Measurements from ENCODE around the gene DLG2.

DLG2 gene

DNA sequence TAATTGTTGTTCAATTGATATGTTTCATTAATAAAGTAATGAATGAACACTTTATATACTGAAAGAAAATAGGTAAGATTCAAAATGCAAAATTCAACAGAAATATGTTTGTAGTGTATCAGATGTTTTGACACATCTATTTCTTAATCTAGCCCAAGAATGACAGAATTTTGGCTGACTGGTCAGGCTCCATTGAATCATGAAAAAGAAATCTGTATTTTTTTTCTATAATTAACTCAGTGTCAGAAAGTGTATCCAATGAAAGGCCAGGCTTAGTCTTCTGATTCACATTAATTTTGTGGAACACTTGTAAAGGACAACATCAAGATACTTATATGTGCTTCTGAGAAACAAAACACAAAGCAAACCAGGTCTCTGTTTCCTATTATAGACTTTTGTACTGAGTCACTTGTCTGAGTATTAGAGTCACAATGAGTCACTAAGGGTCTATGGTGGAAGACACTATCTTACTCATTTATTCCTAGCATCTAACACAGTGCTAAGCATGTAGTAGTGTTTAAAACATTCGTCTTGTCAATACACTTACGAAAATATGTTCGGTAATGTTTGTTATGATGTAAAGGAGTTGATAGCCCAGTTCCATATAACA is 2043.3 kb downstream of the DLG2 start:
- no peak for DNase-seq (ENCODE audit: low read depth in 2 of 2)

DNA sequence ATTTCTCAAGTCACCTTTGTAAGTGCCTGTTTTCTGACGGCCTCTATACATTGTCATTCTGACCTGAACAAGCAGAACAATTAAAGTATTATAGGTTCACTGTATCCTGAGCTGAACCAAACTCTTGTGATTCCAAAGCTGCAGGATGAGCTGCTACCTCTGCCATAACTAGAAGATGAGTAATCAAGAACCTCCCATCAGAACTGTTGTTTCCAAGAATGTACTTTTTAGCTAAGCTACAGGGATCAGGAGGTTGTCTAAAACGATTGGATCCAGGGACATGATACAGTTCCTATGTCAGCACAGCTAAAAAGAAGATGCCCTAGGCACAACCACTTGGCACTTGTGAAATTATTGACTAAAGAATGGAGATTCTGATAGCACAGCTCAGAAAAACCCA is 2052.6 kb downstream of the DLG2 start:
- no peak for DNase-seq (ENCODE audit: low read depth in 2 of 2)

DNA sequence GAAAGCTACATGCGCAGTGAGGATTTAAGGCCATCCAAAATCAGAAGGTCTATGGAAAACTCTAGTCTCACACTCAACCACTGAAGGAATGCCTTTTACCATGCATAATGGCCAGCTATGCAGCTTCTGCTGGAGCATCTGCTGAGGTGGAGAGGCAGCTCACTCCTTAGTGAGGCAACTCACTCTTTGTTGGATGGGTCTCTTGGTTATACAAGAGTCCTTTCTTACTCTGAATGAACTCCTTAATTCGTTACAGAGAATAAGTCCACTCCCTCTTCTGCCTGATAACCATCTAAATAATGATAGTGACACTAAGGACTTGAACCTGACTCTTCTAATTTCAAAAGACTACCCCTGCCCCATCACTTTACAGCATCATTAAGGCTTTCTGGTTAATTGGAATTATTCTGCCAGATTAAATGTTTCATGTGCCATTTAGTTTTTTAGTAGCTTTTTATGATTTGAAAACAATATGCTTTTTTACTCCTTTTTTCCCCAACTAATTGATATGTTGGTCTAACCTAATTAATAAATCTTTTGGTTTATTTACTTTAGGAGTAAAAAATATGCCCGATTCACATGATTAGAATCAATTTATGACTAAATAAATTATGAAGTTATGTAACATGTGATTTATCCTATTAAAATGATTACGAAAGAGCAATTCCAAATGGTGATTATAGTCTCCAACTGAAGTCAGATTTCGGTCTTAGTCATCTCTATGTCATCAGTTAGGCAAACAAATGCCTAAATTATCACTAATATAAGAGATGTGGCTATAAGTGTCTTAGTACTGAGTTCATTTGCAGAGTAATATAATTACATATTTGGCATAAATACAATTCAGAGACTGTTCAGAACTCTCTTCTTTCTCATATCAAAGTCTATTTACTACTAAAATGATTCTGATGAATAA is 2054.3 kb downstream of the DLG2 start:
- no peak for DNase-seq (ENCODE audit: low read depth in 2 of 2)

DNA sequence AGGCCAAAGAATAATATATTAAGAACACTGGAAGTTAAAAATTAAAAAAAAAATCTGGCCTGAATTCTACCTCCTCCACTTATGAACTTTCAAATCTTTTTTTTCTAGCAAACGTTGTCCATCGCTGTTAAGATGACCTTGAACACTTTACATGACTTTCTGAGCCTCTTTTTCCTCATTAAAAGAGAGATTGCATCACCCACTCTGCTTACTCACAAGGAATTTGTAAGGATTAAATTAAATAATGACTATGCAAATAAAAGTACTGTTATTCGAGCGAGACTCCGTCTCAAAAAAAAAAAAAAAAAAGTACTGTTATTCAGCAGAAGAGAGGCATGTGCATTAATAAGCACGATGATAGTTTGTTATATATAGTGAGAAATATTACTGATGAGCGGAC is 2055.8 kb downstream of the DLG2 start:
- no peak for DNase-seq (ENCODE audit: low read depth in 2 of 2)

DNA sequence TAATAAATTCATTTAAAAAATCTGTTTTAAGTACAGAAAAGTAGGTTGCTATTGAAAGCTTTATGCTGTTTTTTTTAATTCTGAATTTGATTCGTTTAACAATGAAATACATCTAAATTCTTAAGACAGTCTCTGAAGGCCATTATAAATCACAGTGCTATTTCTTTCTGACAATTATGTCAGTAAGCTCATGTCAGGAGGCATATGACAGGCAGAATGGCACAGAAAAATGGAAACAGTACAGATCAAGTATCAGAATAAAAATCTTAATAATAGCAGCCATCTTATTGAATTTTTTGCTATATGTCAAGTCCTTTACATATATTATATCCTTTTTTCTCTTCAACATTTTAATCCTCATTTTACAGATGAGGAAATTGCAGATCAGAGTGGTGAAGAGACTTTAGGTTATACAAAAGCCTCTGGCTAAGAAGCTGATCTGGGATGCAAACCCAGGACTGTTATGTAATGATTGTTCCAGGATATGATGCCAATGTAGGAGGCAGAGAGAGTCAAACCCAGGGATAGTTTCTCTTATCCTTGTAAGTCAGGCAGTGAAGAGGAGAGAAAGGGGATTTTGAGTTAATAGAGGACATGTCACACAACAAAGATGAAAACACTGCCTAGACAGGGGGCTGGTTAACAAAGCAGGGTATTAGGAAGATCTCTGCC is 2057.9 kb downstream of the DLG2 start:
- no peak for DNase-seq (ENCODE audit: low read depth in 2 of 2)

DNA sequence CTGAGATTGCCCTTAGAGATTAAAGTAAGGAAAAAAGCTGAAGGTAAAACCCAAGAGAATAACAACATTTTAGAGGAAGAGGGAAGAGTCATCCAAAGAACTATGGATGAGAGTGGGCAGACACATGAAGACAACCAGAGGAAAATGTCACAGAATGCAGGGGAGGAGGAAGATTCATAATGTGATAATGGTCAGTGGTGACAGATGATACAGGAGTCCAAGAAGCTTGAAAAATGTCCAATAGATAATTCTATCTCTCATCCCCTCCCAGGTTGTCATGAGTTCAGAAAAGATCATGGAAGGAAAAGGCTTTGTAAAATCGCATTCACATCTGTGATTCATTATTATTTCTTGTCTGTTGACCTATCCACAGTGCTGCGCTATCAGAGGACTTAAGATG is 2058.6 kb downstream of the DLG2 start:
- DNase-seq (ENCODE audit: low read depth in 2 of 2) = no peak

DNA sequence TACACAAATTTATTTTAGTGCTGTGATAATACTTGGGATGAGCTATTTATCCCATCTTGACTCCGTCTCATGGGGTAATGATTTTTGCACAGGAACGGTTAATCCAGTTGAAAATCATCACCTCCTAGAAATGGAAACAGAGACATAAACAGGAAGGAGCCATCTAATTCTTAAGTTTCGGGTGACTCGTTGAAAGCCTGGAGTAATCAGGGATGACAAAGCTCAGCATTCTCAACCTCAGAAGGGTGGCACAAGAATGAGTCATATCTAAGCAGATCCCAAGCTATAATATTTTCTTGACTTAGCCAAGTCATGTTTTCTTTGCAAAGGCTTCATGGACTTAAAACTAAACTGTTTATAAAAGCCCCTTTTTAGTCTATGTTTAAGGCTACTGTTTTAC is 2060.2 kb downstream of the DLG2 start:
- DNase-seq (ENCODE audit: low read depth in 2 of 2) = no peak

DNA sequence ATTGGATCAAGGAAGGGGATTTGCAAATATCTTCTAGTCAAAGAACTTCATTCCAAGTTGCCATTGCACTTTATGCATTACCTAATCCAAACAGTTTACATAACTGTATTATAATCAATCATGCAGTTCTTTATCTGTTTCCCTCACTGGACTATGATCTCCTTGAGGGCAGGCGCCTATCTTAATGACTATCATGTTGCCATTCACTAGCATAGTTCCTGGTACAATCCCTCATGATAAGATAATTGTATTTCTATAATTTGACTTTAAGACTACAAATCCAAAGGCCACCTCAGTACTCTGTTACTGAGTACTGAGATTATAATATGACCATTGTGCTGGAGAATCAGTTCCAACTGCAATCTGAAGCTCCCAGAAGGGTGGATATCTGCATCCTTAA is 2062.3 kb downstream of the DLG2 start:
- DNase-seq (ENCODE audit: low read depth in 2 of 2) = no peak

DNA sequence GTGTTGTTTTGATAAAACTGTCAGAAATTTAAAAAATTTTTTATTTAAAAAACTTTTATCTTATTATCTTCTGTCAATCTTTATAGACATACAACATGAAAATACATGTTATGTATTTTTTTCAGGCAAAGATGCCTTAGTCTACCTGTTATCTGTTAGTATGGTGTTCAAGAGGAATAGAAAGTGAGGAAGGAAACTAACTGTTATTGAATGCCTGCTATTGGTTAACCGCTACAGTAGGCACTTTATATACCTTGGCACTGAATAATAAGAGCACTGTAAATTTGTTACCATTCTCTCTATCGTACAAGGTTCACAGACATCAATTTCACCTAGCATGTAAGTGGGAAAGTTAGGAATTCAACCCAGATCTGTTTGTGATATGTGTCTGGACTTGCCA is 2068.9 kb downstream of the DLG2 start:
- no peak for DNase-seq (ENCODE audit: low read depth in 2 of 2)

DNA sequence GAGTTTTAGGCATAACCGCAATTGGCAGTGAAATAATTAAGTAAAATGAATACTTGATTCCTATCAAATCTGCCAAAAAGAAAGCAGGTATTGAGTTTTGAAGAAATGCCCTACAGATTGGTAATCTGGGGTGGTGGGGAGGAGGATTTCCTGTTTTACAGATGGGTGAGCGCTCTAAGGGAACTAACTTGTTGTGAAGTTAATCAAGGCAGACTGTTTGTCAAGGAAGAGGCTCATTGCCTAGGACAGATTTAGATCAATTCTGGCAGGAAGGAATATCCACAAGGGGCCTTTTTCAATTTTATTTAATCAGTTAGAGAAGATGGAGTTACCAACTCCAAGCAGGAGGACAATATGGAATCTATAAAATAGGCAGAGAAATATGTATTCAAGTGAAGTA is 2069.5 kb downstream of the DLG2 start:
- no peak for DNase-seq (ENCODE audit: low read depth in 2 of 2)

DNA sequence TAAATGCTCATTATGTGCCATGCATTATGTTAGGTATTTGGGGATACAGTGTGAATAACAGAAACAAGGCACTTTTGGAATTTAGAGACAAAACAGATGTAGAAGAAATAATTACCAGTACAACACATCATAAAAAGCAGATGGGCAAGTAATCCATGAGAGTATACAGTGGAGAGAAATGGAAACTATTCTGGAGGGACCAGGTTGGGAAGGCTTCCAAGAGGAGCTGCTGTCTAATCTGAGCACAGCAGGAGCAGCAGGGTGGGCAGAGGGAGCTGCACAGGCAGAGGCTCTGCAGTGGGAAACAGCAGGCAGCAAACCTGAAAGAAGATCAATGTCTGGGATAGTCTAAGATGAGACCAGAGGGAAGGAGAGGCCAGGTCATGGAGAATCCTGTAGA is 2072.3 kb downstream of the DLG2 start:
- no peak for DNase-seq (ENCODE audit: low read depth in 2 of 2)

DNA sequence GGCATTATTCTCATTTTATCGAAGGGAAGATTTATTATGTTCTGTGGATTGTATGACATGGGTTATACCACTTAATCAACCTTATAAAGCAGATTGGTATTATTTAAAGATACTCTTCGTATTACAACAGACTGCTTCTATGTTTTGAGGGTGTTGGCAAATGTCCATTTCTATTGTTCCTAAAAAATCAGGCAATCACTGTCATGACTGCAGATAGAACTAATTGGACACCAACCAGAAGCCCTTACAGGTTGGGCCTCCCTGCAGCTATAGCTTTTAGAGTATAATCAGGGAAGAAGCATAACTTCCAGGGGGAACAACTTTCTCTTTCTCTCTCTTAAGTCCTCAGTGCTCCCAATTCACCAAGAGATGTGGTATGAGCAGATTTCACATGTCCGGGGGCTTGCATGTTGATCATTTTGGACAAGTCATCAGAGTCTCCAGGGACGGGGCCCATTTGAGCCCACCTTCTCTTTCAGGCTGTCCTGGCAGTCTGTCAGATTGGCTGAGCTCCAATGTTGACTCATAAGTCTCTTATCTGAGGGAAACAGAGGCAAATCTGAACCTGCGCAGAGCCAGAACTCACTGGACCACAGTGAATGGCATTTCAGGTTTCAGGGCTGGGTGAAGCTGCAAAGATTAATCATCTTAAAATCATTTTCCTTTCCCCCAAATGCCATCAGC is 2077.0 kb downstream of the DLG2 start:
- DNase-seq (ENCODE audit: low read depth in 2 of 2) = no peak

DNA sequence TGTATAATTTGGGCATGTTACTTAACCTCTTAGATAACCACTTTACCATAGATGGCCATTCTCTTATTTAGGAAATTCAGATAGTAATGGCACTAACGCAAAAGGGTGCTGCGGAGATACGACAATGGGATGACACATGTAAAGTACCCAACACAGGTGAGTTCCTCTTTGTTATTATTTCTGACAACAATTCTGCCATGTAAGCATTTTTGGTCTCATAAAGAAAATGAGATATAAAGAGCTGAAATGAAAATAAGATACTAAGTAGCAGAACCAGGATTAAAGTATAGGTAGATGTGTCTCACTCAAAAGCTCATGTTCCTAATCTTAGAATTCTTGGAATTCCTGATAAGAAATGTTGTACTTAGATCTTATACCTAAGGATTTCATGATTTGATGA is 2080.8 kb downstream of the DLG2 start:
- no peak for DNase-seq (ENCODE audit: low read depth in 2 of 2)

DNA sequence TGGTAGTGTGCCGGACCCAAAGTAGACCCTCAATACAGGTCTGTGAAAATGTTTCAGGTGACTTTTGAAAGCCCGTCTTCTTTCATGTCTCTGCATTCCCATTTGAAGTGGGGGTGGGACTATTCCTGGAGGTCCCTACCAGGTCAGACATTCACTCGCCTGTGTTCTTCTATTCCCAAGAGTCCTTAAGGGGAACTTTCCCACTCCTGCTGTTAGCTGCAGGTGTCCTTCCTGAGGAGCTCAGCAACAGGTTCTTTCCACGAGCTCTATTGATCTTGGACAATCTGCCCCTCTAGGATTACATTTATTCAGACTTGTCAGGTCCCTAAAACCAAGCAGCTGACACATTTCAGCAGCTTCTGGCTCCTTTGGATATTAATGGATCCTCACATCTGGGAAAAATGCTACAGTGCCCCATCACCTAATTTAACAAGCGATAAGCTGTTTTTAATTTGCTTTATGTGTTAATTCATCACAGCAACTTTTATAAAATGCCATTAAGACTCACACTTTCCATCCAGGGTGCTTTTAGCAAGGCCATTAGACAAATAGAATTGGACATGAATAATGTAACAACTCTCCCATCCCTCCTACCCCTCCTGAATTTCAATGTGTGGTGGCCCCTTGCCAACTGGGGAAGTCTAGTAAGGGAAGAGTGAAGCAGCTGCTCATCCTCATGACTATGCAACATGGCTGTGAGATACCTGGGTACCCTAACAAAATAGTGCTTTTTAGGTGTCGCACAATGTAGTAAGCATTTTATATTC is 2081.5 kb downstream of the DLG2 start:
- no peak for DNase-seq (ENCODE audit: low read depth in 2 of 2)

DNA sequence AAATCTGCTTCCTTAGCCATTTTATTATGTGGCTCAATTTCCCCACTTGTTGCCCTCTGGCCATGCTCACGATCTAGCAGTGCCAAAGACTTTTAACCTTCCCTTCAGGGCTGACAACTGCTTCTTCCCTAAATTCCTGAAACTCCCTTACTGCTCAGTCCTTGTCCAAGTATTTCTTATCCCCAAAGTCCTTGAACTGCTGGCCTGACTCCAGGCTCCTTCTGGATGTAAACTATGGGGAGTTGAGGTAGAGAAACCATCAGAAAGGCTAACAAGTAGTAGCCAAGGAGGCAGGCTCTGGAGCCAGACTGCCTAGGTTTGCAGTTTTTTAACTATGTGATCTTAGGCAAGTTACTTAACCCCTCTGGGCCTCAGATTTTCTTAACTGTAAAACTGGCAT is 2082.3 kb downstream of the DLG2 start:
- DNase-seq (ENCODE audit: low read depth in 2 of 2) = no peak

DNA sequence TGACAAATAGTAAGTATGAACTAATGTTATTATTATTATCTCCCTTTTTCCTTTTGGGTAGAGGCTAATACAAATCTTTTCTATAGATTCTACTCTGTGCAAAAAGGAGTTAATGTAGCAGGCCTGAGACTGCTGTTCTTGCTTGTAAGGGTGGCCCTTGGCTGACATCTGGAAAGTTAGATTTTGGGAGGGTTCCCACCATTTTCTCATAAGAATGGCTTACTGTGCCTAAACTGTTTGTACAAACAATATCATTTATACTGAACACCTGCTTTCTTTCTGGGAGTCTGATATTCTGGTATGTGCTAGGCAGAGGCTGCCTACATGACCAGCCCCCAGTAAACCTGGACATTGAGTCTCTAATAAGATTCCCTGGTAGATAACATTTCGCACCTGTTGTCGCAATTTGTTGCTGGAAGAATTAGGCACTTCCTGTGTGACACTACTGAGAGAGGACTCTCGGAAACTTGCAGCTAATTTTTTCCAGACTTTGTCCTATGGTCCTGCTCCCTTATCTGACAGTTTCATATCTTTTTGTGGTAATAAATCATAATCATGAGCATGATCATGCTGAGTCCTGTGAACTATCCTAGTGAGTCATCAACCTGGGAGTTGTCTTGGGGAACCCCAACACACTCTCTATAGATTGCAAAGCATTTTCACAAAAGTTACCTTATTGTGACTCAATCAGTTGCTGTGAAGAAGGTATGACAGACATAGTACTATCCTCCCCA is 2083.3 kb downstream of the DLG2 start:
- no peak for DNase-seq (ENCODE audit: low read depth in 2 of 2)

DNA sequence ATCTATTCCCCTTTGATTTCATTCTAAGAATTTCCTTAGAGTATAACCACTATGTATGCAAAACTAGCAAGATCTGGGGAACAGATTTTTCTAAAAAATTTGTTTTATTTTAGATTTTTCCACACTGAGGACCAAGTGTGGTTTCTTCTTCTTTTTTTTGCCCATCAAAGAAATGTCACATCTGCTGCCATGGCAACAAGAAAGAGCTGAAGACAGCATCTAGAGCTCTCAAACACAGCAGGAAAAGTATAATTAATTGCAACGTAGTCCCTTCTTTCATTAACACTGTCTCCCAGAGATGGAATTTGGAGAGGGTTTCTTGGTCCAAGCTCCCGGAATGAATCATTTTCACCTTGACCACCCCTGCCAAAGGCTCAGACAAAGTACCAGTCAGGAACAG is 2084.3 kb downstream of the DLG2 start:
- no peak for DNase-seq (ENCODE audit: low read depth in 2 of 2)

DNA sequence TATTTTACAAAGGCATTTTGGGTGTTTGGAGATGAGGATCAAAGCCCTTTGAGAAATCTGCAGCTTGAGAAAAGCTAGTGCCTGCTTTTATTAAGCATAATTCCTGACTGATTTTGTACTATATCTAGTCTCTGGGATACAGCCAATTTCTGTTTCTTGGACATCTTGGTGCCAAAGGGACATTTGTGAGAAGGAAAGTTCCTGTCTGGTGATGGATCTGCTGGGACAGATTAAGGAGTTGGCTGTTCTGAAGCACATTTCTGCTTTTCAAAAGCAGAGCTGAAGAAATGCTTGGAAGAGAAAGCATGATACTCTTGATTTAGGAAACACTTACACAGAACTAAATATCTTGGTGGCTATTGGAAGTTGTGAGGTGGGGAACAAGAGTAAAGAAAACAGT is 2086.4 kb downstream of the DLG2 start:
- DNase-seq (ENCODE audit: low read depth in 2 of 2) = no peak

DNA sequence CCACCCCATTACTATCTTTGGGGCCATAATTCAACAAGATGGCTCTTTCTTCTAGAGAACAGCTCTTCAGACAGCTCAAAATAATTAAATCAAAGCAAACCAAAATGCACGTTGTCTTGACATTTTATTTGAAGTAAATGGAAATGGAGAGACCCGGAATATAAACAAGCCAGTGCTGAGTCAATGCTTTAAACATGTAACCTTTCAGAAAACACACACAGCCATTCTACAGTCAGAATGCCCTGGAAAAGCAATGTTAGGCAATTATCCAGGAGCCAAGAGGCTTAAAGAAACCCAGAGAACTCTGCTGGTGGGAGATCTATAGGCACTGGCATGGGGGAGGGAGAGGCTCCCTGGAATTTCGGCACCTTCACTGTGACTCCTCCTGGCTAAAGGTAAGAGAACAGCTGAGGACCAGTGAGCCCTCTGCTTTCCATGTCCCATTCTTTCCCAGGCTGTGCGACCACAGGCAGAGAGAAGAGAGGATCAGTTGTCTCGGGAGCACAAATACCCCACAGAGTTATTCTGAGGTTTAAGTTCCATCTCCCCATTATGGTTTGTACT is 2086.9 kb downstream of the DLG2 start:
- DNase-seq (ENCODE audit: low read depth in 2 of 2) = no peak

DNA sequence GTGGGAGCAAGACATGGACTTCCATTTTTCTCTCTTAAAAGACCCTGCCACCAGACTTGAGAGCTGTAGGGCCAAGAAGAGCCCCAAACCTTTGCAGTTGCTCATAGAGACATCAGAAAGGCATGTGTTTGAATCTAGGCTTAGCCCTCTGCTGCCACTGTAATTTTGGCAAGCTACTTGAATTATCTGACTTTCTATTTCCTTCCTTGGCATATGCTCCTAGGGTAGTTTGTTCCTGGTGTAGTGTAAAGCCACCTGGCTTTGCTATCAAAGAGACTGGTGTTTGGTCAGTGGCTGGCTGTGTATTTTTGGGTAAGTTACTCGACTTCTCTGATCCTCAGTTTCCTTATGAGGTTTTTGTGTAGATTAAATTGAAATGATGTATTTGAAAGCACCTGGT is 2088.9 kb downstream of the DLG2 start:
- DNase-seq (ENCODE audit: low read depth in 2 of 2) = no peak
